H1 (cell line): ENCODE measurements around the gene ELP6. TPM values are rescaled to one million over a fixed set of nuclear protein-coding genes. Genes with fewer than 3 reads are reported as not detected.

ENCODE experiments used
- CTCF ChIA-PET: fragments of 300-600 bp; sonication (Branson Sonifier 250); formaldehyde crosslinking; loops from one replicate; lab custom pipeline; 2021; ENCODE audit not compliant: partially characterized antibody; lab: Charles Lee
- POLR2A ChIA-PET: fragments of 300-600 bp; sonication (Branson Sonifier 250); formaldehyde crosslinking; loops from one replicate; lab custom pipeline; 2021; ENCODE audit warnings: inconsistent platforms; ENCODE audit not compliant: partially characterized antibody; lab: Charles Lee
- DNase-seq, 2 experiments: peaks; one replicate each; pipeline versions ENCODE4 v3.0.0 to v3.0.0-alpha.2; 2010 to 2022; ENCODE audit warnings: low spot score in 2 of 2, low read depth in 1 of 2, mixed read lengths in 1 of 2
- FAIRE-seq: peaks from 2 replicates; lab custom pipeline; 2011; peaks lifted over from hg19 to GRCh38; lab: Jason Lieb, UNC
- H2AFZ ChIP-seq: 2 replicates; pipeline ENCODE4 v1.8.1; 2012; ENCODE audit warnings: low read length, inconsistent platforms
- H2AK5ac ChIP-seq: 2 replicates; pipeline ENCODE4 v1.6.1; 2013; ENCODE audit warnings: low read depth, low read length
- H2BK120ac ChIP-seq: replicated peaks from 2 replicates; pipeline ENCODE3; 2013; ENCODE audit warnings: low read depth, low read length, inconsistent platforms
- H2BK12ac ChIP-seq: 2 replicates; pipeline ENCODE4 v1.6.1; 2013; ENCODE audit warnings: low read depth, low read length
- H2BK15ac ChIP-seq: 2 replicates; pipeline ENCODE4 v1.6.1; 2013; ENCODE audit warnings: low read length
- H2BK20ac ChIP-seq: 2 replicates; pipeline ENCODE4 v1.6.1; 2013; ENCODE audit warnings: low read length
- H2BK5ac ChIP-seq: 2 replicates; pipeline ENCODE4 v1.6.1; 2013; ENCODE audit warnings: low read depth, low read length
- H3K14ac ChIP-seq: 2 replicates; pipeline ENCODE4 v1.6.1; 2013; ENCODE audit warnings: inconsistent platforms; ENCODE audit not compliant: insufficient read length
- H3K18ac ChIP-seq: 2 replicates; pipeline ENCODE4 v1.6.1; 2013; ENCODE audit warnings: low read length; ENCODE audit errors: extremely low read depth
- H3K23ac ChIP-seq: 2 replicates; pipeline ENCODE4 v1.6.1; 2013; ENCODE audit warnings: inconsistent platforms; ENCODE audit not compliant: insufficient read length
- H3K23me2 ChIP-seq: 2 replicates; pipeline ENCODE4 v1.6.1; 2013; ENCODE audit warnings: low read depth, low read length
- H3K27ac ChIP-seq: 2 replicates; pipeline ENCODE4 v1.6.1; 2011; ENCODE audit warnings: low read depth, low read length, inconsistent platforms
- H3K27me3 ChIP-seq, 4 experiments: replicated peaks in 1 of 4; 1 replicate in 1 of 4; 2 replicates in 3 of 4; pipeline versions ENCODE4 v1.6.1 to v1.8.1; 2011 to 2013; ENCODE audit warnings: low read length in 3 of 4, mild to moderate bottlenecking in 3 of 4, inconsistent platforms in 2 of 4, mixed read lengths in 2 of 4, moderate library complexity in 1 of 4; ENCODE audit not compliant: control insufficient read depth in 3 of 4, insufficient read depth in 3 of 4; ENCODE audit errors: extremely low read depth in 1 of 4
- H3K36me3 ChIP-seq, 4 experiments: 2 replicates each; pipeline versions ENCODE4 v1.6.1 to v1.8.1; 2011 to 2013; ENCODE audit warnings: mild to moderate bottlenecking in 4 of 4, low read length in 3 of 4, moderate library complexity in 2 of 4, control low read depth in 1 of 4, inconsistent platforms in 1 of 4; ENCODE audit not compliant: insufficient read depth in 4 of 4, control insufficient read depth in 2 of 4
- H3K4ac ChIP-seq: replicated peaks from 2 replicates; pipeline ENCODE3; 2013; ENCODE audit warnings: low read length, low read depth, mixed read lengths, inconsistent platforms; ENCODE audit not compliant: insufficient read length
- H3K4me1 ChIP-seq, 4 experiments: replicated peaks in 1 of 4; 1 replicate in 1 of 4; 2 replicates in 3 of 4; pipeline versions ENCODE4 v1.6.1 to v1.8.1; 2011 to 2013; ENCODE audit warnings: low read length in 3 of 4, inconsistent platforms in 2 of 4, mixed read lengths in 1 of 4; ENCODE audit not compliant: insufficient read depth in 4 of 4, control insufficient read depth in 3 of 4
- H3K4me2 ChIP-seq, 2 experiments: 2 replicates each; pipeline versions ENCODE4 v1.6.1 to v1.8.1; 2011 to 2013; ENCODE audit warnings: low read depth in 2 of 2, low read length in 2 of 2, control low read depth in 1 of 2, inconsistent platforms in 1 of 2, mild to moderate bottlenecking in 1 of 2; ENCODE audit not compliant: insufficient read depth in 1 of 2
- H3K4me3 ChIP-seq, 4 experiments: fragments of 200-600, 300-600 bp in 1 of 4; sonication (generic), shearing (Covaris generic), sonication (Bioruptor Twin) in 1 of 4; 2 replicates each; pipeline versions ENCODE4 v1.5.1 to v1.8.1; 2011 to 2016; ENCODE audit warnings: low read length in 4 of 4, low read depth in 3 of 4, control low read depth in 2 of 4, inconsistent platforms in 2 of 4, mild to moderate bottlenecking in 2 of 4, mixed read lengths in 1 of 4, moderate library complexity in 1 of 4; ENCODE audit not compliant: insufficient read depth in 2 of 4; ENCODE audit errors: extremely low read depth in 1 of 4
- H3K56ac ChIP-seq: replicated peaks from 2 replicates; pipeline ENCODE3; 2013; ENCODE audit warnings: low read depth, mild to moderate bottlenecking, mixed read lengths, low read length, inconsistent platforms; ENCODE audit not compliant: insufficient read length
- H3K79me1 ChIP-seq: 2 replicates; pipeline ENCODE4 v1.6.1; 2013; ENCODE audit warnings: low read depth, low read length, control low read depth
- H3K79me2 ChIP-seq, 2 experiments: 2 replicates each; pipeline versions ENCODE4 v1.6.1 to v1.8.1; 2012 to 2013; ENCODE audit warnings: low read length in 2 of 2, mild to moderate bottlenecking in 2 of 2, inconsistent platforms in 1 of 2; ENCODE audit not compliant: insufficient read depth in 2 of 2, control insufficient read depth in 1 of 2
- H3K9ac ChIP-seq, 4 experiments: replicated peaks in 1 of 4; 1 replicate in 1 of 4; 2 replicates in 3 of 4; pipeline versions ENCODE4 v1.6.1 to v1.8.1; 2011 to 2013; ENCODE audit warnings: low read depth in 3 of 4, low read length in 3 of 4, control low read depth in 2 of 4, mild to moderate bottlenecking in 2 of 4, moderate library complexity in 2 of 4, inconsistent platforms in 1 of 4; ENCODE audit errors: extremely low read depth in 1 of 4
- H3K9me3 ChIP-seq, 2 experiments: 2 replicates each; pipeline versions ENCODE4 v1.6.1 to v1.8.1; 2012 to 2013; ENCODE audit warnings: mild to moderate bottlenecking in 2 of 2, moderate library complexity in 2 of 2, control low read depth in 1 of 2, inconsistent platforms in 1 of 2, low read depth in 1 of 2, low read length in 1 of 2, mixed read lengths in 1 of 2; ENCODE audit not compliant: insufficient read depth in 2 of 2
- H4K20me1 ChIP-seq, 2 experiments: replicated peaks in 1 of 2; 2 replicates each; pipeline versions ENCODE3 to v1.8.1; 2011 to 2013; ENCODE audit warnings: inconsistent platforms in 2 of 2, low read length in 2 of 2, mild to moderate bottlenecking in 1 of 2; ENCODE audit not compliant: insufficient read depth in 2 of 2, control insufficient read depth in 1 of 2
- H4K5ac ChIP-seq: 2 replicates; pipeline ENCODE4 v1.6.1; 2013; ENCODE audit warnings: low read length, low read depth, mixed read lengths, inconsistent platforms; ENCODE audit not compliant: insufficient read length
- H4K8ac ChIP-seq: 2 replicates; pipeline ENCODE4 v1.8.0; 2013; ENCODE audit warnings: mild to moderate bottlenecking, moderate library complexity, low read length, inconsistent platforms; ENCODE audit not compliant: insufficient read depth; ENCODE audit errors: extremely low read depth
- H4K91ac ChIP-seq: replicated peaks from 2 replicates; pipeline ENCODE3; 2013; ENCODE audit warnings: low read length, mixed read lengths, inconsistent platforms; ENCODE audit not compliant: insufficient read length
- NANOG ChIP-seq: IDR thresholded peaks from 2 replicates; pipeline ENCODE4 v1.6.1; 2011; ENCODE audit warnings: low read length, low read depth, mild to moderate bottlenecking, inconsistent platforms; ENCODE audit not compliant: insufficient read depth, poor library complexity, severe bottlenecking
- POLR2AphosphoS5 ChIP-seq: IDR thresholded peaks from 2 replicates; pipeline ENCODE4 v1.6.1; 2011; ENCODE audit warnings: low read depth, low read length
- SIX5 ChIP-seq: IDR thresholded peaks from 2 replicates; pipeline ENCODE4 v1.6.1; 2011; ENCODE audit warnings: mild to moderate bottlenecking, low read depth, low read length
- SP1 ChIP-seq: IDR thresholded peaks from 2 replicates; pipeline ENCODE4 v1.6.1; 2011; ENCODE audit warnings: low read depth, low read length
- ZNF274 ChIP-seq: IDR thresholded peaks from 2 replicates; pipeline ENCODE4 v1.7.0; 2012; ENCODE audit warnings: low read length, borderline replicate concordance; ENCODE audit errors: extremely low read depth
- WGBS, 2 experiments: shearing (Covaris generic) in 1 of 2; methylation state at CpG; one replicate each; pipeline versions ENCODE4 v1.1.6 to v1.1.7; 2013 to 2015; ENCODE audit warnings: low lambda C conversion rate in 2 of 2, mixed read lengths in 2 of 2, inconsistent platforms in 1 of 2, low coverage in 1 of 2, missing lambda C conversion rate in 1 of 2; ENCODE audit not compliant: insufficient replicate concordance in 2 of 2, insufficient coverage in 1 of 2, insufficient read length in 1 of 2; ENCODE audit errors: extremely low coverage in 1 of 2, missing lambda C conversion rate in 1 of 2; 5-methylcytosine and 5-hydroxymethylcytosine counted together
- polyA plus RNA-seq, 7 experiments: library from polyadenylated mRNA; depleted of rRNA in 3 of 7; stranded (reverse) in 5 of 7; unstranded in 2 of 7; fragments of >200 nt in 5 of 7; fragments of 200-250 nt in 2 of 7; gene quantifications; 1 replicate in 5 of 7; 2 replicates in 1 of 7; 4 replicates in 1 of 7; pipeline versions ENCODE4 v1.2.1 to v1.2.3, GENCODE V29; 2011 to 2013; ENCODE audit warnings: missing spikeins in 2 of 7, mixed read lengths in 2 of 7
- total RNA-seq: library from RNA; stranded (reverse); fragmentation: NEBNext Ultra II Directional; extraction: Animal tissue kit (Norgen Biotek cat#: 25700); gene quantifications from 2 replicates; pipeline ENCODE4 v1.2.1, GENCODE V29; 2021
- TF ChIP-seq, protein P1 (sequence below): IDR thresholded peaks from 2 replicates; pipeline ENCODE4 v1.6.1; 2012; ENCODE audit warnings: low read length, inconsistent platforms

Gene ELP6
- total and polyA plus RNA-seq, 2 of the 8 experiments (the other 6 are each of a cell fraction or from before 2014, with no cell fraction given), result 51.1 to 78.7 TPM

DNA sequence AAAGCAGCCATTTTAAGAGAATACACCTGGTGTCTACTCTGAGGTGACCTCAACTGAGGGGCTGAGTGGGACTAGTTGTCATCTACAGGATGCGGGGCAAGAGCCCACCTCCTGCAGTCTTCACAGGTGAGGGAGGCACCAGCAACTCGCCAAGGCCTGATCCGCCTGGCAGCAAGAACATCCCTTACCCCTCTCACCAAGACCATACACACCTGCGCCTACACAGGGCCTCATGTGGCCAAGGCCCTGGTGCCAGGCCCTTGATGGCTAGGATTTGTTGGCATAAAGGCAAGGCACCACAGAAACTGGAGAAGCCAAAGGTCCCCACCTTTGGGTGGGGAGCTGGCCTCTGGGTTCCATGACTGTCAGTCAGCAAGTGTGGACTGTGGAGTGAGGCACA is 18.4 kb downstream of the ELP6 start:
- Histone ChIP-seq H4K8ac (no peak overlapping the region), H3K27ac (no peak overlapping the region), H3K23me2 (no peaks in the 10 kb centered on the region), H3K14ac (no peak overlapping the region), H3K23ac (no peak overlapping the region), H3K4me1 (no peaks in the 10 kb centered on the region), H3K36me3 (peaks cover 5 to 40% (median 23%) of the 10 kb centered on the region in 4 experiments; a peak in 6 of 8 replicates), H3K9ac (no peak overlapping the region), H2AK5ac (no peak overlapping the region), H4K5ac (no peak overlapping the region), H3K4ac (no peak overlapping the region), H3K27me3 (no peaks in the 10 kb centered on the region), H3K9me3 (no peaks in the 10 kb centered on the region), H2AFZ (no peak overlapping the region), H3K18ac (no peak overlapping the region), H3K4me3 (no peak overlapping the region), H3K4me2 (no peak overlapping the region), H4K91ac (no peak overlapping the region), H2BK12ac (no peak overlapping the region), H3K79me2 (no peaks in the 10 kb centered on the region), H2BK20ac (no peak overlapping the region), H2BK120ac (no peak overlapping the region), H3K79me1 (peaks cover 2% of the 10 kb centered on the region; the same call in 1 of the 2 replicates), H3K56ac (no peak overlapping the region), H4K20me1 (peaks cover 0 to 3% of the 10 kb centered on the region in 2 experiments), H2BK15ac (no peak overlapping the region), H2BK5ac (no peak overlapping the region)
- ChIA-PET POLR2A (interaction anchor here (0.6 to 2.7 kb wide), 7 partner anchors 10 to 640 kb away, joined by 3 to 23 read pairs (median 6); no protein-coding TSS in a partner anchor), CTCF (interaction anchor here (0.6 to 4.3 kb wide), 5 partner anchors 13 to 116 kb away, joined by 3 to 24 read pairs (median 3); partner anchors contain the start of gene SCAP)
- FAIRE-seq (no peak), DNase-seq (no peak)
- 96% methylated on average over 4 of the region's 4 CpGs; no CpG with 5 or more reads in 1 of the 2 experiments for WGBS, 2 experiments
- TF ChIP-seq, protein P1, sequence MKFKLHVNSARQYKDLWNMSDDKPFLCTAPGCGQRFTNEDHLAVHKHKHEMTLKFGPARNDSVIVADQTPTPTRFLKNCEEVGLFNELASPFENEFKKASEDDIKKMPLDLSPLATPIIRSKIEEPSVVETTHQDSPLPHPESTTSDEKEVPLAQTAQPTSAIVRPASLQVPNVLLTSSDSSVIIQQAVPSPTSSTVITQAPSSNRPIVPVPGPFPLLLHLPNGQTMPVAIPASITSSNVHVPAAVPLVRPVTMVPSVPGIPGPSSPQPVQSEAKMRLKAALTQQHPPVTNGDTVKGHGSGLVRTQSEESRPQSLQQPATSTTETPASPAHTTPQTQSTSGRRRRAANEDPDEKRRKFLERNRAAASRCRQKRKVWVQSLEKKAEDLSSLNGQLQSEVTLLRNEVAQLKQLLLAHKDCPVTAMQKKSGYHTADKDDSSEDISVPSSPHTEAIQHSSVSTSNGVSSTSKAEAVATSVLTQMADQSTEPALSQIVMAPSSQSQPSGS, result no peak
- TF ChIP-seq POLR2AphosphoS5, result no peak
- TF ChIP-seq NANOG, result no peak
- TF ChIP-seq SP1, result no peak
- no peak for TF ChIP-seq SIX5
- no peak for TF ChIP-seq ZNF274
